Measurements from ENCODE around the gene VAV3.
A peak's percentile ranks its signal among the peaks of the same experiment; 100 is the strongest.

The VAV3 gene

DNA sequence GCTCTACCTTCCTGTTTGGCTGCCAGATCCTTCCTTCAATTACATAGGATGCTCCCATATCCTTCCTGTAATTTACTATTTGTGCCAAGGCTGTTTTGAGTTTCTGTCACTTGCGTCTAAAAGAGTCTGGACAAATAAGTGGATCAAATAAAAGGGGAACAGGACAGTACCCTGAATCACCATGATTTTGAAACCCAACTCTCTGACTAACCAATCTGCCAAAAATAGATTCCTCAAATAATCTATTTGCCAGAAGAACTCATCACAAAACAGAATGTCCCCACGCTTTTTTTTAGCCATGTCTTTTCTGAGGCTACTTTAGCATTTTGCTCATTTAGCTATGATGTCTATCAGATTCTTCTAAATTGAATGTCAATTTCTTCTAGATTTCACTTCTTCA lies 431.5 kb downstream of the VAV3 start:
- DNase-seq (ENCODE audit: low spot score) = no peak

- DNase-seq (ENCODE audit: low spot score) = no peak
These were observed 432.7 kb downstream of the VAV3 start for GRCh38 chr1:107532318-107532717.

DNA sequence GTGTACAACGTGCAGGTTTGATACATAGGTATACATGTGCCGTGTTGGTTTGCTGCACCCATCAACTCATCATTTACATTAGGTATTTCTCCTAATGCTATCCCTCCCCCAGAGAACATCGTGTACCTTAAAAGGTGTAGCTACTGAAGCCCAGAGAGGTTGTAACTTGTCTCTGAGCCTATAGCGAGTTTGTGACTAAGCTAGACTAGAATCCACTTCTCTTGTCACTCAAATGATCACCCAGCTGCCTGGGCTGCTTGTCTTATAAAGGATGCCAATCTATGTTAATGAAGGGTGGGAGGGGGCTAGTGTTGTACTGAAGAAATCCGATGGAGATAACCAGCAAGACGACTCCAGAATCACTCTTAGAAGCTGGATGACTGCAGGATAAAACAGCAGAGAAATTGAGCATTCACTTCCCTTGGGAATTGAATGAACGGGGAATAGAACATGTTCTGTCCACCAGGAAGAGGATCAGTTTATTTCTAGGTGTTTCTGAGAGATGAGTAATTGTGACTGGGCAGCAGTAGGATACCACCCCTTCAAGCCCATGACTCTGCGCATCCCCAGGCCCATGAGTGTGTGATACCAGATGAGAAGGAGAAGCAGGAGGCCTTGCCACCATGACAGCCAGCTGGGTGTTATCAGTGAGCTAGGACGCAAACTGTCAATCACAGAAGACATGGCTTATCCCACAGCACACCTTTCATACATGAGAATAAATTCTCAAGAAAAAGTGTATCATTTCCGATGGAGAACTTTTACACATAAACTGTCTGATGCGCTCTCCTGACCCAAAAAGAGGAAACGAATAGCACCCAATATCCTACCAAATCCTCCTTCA lies 433.7 kb downstream of the VAV3 start:
- no peak for DNase-seq (ENCODE audit: low spot score)

DNA sequence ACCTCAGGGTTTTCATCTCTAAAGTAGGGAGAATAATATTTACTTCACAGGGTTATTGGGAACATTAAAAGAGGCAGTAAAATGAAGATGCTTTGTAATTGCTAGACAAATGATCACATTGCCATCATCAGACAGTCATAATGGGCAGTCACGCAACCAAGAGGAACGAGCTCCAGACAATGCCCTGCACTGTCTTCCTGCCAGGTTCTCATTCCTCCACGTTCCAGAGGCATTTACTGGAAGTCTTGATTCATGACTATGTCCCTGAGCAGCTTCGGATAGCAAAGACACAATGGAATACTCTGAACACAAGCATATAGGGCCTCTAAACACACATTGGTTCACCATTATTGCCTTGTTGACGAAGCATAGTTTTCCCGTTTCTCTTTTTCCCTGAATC lies 434.4 kb downstream of the VAV3 start:
- DNase-seq (ENCODE audit: low spot score) = no peak

DNA sequence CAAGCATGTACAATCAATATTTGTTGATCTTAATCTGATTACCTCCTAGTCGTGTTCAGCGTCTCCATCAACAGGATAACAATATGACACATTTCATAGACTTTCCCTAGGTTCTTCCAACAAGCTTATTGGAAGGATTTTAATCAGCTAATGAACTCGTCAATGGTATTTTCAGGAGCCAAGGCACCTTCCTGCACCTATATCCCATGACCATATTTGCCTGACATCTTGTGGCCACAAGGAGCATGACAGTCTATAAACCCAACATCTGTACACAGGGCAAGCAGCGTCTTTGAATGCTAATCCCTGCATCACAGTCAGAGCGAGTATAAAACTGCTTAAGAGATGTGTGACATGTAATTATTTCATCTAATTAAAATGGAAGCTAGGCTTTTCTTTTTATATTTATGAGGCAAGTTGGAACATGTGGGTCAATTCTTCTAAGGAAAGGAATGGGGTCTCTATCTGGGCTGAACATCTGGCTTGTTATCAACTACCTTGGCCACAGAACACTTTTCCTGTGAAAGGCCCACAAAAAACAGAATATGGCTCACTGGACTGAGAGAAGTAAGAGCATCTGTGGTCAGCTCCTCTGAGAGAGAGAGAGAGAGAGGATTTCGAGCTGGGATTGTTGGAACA lies 435.4 kb downstream of the VAV3 start:
- peak; percentile 46 for DNase-seq (ENCODE audit: low spot score)

DNA sequence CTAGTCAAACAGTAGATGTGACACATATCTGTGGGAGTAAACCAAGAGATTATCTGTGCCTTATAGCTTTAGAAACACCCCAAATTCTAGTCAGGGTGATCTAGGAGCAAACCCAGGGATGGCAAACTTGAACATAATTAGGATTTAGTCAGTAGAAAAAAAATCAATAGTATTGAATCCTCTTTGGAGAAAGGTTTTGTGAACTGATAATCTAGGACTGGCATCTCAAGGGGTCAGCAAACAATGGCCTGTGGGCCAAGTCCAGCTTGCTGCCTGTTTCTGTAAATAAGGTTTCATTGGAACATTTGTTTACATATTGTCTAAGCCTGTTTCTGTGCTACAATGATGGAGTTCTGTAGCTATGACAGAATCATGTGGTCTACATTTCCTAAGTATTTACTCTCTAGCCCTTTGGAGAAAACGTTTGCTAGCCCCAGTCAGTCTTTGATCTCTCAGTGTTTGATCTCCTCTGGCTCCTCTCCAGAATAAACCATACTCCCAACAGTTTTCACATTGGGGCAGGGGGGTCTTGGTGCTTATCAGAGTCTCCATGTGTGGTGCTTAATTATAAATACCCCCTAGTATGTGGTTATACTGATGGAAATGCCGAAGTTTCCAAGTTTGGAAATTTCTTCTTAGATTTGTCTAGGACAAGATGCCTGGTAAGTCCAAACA lies 438.3 kb downstream of the VAV3 start:
- DNase-seq (ENCODE audit: low spot score) = no peak

GRCh38 chr1:107525961-107526360 lies 439.0 kb downstream of the VAV3 start:
- DNase-seq (ENCODE audit: low spot score) = no peak

DNA sequence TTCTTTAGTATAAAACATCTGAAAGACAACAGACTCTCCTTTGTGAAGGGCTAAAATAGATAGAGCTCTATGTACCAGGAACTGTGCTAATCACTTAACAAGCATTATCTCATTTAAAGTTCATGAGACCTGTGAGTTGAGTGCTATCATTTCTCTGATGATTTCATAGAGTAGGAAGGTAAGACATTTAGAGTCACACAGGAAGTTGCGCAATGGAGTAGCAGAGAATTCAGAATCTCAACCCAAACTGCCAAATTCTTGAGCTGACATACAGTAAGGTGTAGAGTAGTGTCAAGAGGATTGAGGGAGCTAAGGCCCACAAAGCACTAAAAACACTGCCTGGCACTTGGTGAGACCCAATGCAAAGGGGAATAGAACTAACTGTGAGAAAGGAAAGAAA lies 439.8 kb downstream of the VAV3 start:
- no peak for DNase-seq (ENCODE audit: low spot score)

DNA sequence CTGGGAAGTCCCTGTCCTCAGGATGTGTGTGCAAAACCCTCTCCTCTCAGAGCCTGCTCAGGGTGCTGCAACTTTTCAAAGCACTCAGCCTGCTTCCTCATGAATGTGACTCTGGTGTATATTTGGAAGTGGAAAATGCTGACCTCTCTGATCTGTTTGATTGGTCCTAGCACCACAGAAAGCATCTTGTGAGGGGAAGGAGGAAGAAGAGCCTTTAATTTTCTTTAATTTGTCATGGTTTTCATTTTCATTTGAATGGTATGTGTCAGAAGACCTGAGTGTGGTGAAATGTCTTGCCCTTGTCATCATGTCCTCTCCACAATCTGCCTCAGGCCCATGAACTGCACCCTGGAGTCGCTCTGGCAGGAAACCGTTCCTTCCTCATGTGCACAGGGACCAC lies 440.7 kb downstream of the VAV3 start:
- DNase-seq (ENCODE audit: low spot score) = no peak

DNA sequence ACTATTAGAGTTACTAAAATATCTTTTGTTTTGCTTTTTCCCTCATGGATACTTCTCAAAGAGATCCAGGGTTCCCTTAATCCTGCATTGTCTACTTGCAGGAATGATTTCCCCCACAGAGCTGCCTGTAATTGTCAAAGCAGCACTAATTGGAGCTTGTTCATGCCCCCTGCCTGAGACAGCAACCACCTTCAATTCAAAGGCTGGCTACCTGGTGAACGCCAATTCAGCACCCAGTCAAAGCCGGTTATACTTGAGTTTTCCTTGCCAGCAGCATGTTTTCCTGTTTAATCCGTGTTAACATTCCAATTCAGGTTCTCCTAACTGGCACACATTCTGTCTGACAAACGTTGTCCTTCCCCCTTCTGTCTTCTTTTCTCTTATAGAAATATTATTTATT lies 441.2 kb downstream of the VAV3 start:
- DNase-seq (ENCODE audit: low spot score) = no peak

- DNase-seq (ENCODE audit: low spot score) = no peak
These were observed 441.9 kb downstream of the VAV3 start for GRCh38 chr1:107523061-107523460.

All from ecto neural progenitor cell (in vitro differentiated cells).